HUES6 (cell line): ENCODE measurements around the gene TMPRSS9.
A peak's percentile ranks its signal among the peaks of the same experiment; 100 is the strongest.
"Not testable (repeated sequence)": the region's sequence is repeated elsewhere in the genome, so short reads cannot be mapped to it uniquely, and the experiment has no call there.

Experiments
- H3K27ac ChIP-seq: 2 replicates; pipeline ENCODE4 v1.7.0; 2013; ENCODE audit warnings: low read depth, mild to moderate bottlenecking, low read length, inconsistent platforms
- H3K27me3 ChIP-seq: 2 replicates; pipeline ENCODE4 v1.6.1; 2013; ENCODE audit warnings: low read length; ENCODE audit not compliant: control insufficient read depth, insufficient read depth
- H3K36me3 ChIP-seq: 2 replicates; pipeline ENCODE4 v1.6.1; 2013; ENCODE audit warnings: low read length; ENCODE audit not compliant: control insufficient read depth, insufficient read depth
- H3K4me1 ChIP-seq: 2 replicates; pipeline ENCODE4 v1.6.1; 2013; ENCODE audit warnings: low read length; ENCODE audit not compliant: control insufficient read depth, insufficient read depth
- H3K4me3 ChIP-seq: 2 replicates; pipeline ENCODE4 v1.5.1; 2013; ENCODE audit warnings: low read depth, low read length
- H3K9ac ChIP-seq: one replicate; pipeline ENCODE4 v1.6.1; 2013; ENCODE audit warnings: mild to moderate bottlenecking, low read length
- H3K9me3 ChIP-seq: 2 replicates; pipeline ENCODE4 v1.6.1; 2013; ENCODE audit warnings: low read depth, low read length; ENCODE audit not compliant: control insufficient read depth, insufficient read depth

The TMPRSS9 gene

GRCh38 chr19:2385053-2385721 lies 25.1 kb downstream of the TMPRSS9 start:
- H3K27ac ChIP-seq = no peak overlapping the region
- no peaks in the 10 kb centered on the region for H3K4me1 ChIP-seq
- no peaks in the 10 kb centered on the region for H3K36me3 ChIP-seq
- peaks cover 5% of the 10 kb centered on the region for H3K9me3 ChIP-seq
- H3K9ac ChIP-seq = peak overlapping the region; percentile 18
- H3K27me3 ChIP-seq = no peaks in the 10 kb centered on the region
- H3K4me3 ChIP-seq = peak overlapping the region; percentile 37

- H3K9ac ChIP-seq = no peak overlapping the region
These were observed 27.6 kb downstream of the TMPRSS9 start for GRCh38 chr19:2387367-2388288.

GRCh38 chr19:2389594-2389993 lies 29.5 kb downstream of the TMPRSS9 start:
- H3K4me1 ChIP-seq = no peaks in the 10 kb centered on the region
- no peaks in the 10 kb centered on the region for H3K36me3 ChIP-seq
- no peak overlapping the region for H3K4me3 ChIP-seq
- H3K27ac ChIP-seq = no peak overlapping the region
- H3K9ac ChIP-seq = no peak overlapping the region
- H3K27me3 ChIP-seq = no peaks in the 10 kb centered on the region
- H3K9me3 ChIP-seq = no peaks in the 10 kb centered on the region

More at GRCh38 chr19:2387367-2388288, 27.6 kb downstream of the TMPRSS9 start:
- Histone ChIP-seq H3K27ac (no peak overlapping the region), H3K4me1 (no peaks in the 10 kb centered on the region), H3K27me3 (no peaks in the 10 kb centered on the region), H3K36me3 (no peaks in the 10 kb centered on the region), H3K9me3 (no peaks in the 10 kb centered on the region), H3K4me3 (no peak overlapping the region)

GRCh38 chr19:2391118-2391725 lies 31.2 kb downstream of the TMPRSS9 start:
- Histone ChIP-seq H3K4me1 (no peaks in the 10 kb centered on the region), H3K4me3 (no peak overlapping the region), H3K36me3 (no peaks in the 10 kb centered on the region), H3K27me3 (no peaks in the 10 kb centered on the region), H3K9ac (no peak overlapping the region), H3K27ac (no peak overlapping the region), H3K9me3 (no peaks in the 10 kb centered on the region)

- Histone ChIP-seq H3K4me3 (no peak overlapping the region), H3K36me3 (no peaks in the 10 kb centered on the region), H3K4me1 (no peaks in the 10 kb centered on the region), H3K27ac (no peak overlapping the region), H3K9me3 (no peaks in the 10 kb centered on the region), H3K27me3 (no peaks in the 10 kb centered on the region), H3K9ac (no peak overlapping the region)
These were observed 32.3 kb downstream of the TMPRSS9 start for GRCh38 chr19:2392366-2392765.

GRCh38 chr19:2392899-2393298 lies 32.8 kb downstream of the TMPRSS9 start:
- not testable (repeated sequence) for H3K9me3 ChIP-seq, H3K27me3 ChIP-seq, H3K9ac ChIP-seq, H3K27ac ChIP-seq, H3K4me1 ChIP-seq, H3K4me3 ChIP-seq, H3K36me3 ChIP-seq

- Histone ChIP-seq H3K4me1 (no peaks in the 10 kb centered on the region), H3K27me3 (no peaks in the 10 kb centered on the region), H3K9ac (no peak overlapping the region), H3K36me3 (no peaks in the 10 kb centered on the region), H3K4me3 (no peak overlapping the region), H3K9me3 (no peaks in the 10 kb centered on the region), H3K27ac (no peak overlapping the region)
These were observed 34.0 kb downstream of the TMPRSS9 start for GRCh38 chr19:2394054-2394441.

- no peaks in the 10 kb centered on the region for H3K36me3 ChIP-seq
- no peaks in the 10 kb centered on the region for H3K4me1 ChIP-seq
- H3K27me3 ChIP-seq = no peaks in the 10 kb centered on the region
- H3K27ac ChIP-seq = no peak overlapping the region
- H3K4me3 ChIP-seq = no peak overlapping the region
- no peak overlapping the region for H3K9ac ChIP-seq
- no peaks in the 10 kb centered on the region for H3K9me3 ChIP-seq
These were observed 34.6 kb downstream of the TMPRSS9 start for GRCh38 chr19:2394442-2395292.

GRCh38 chr19:2395293-2395829 lies 35.3 kb downstream of the TMPRSS9 start:
- H3K4me1 ChIP-seq, H3K36me3 ChIP-seq, H3K4me3 ChIP-seq, H3K9me3 ChIP-seq, H3K27ac ChIP-seq, H3K27me3 ChIP-seq, H3K9ac ChIP-seq: not testable (repeated sequence)

- H3K4me1 ChIP-seq, H3K36me3 ChIP-seq, H3K4me3 ChIP-seq, H3K9me3 ChIP-seq, H3K9ac ChIP-seq, H3K27ac ChIP-seq, H3K27me3 ChIP-seq: not testable (repeated sequence)
These were observed 37.1 kb downstream of the TMPRSS9 start for GRCh38 chr19:2397173-2397572.
